ENCODE measurements around the gene HS3ST6. TPM values are rescaled to one million over a fixed set of nuclear protein-coding genes. Genes with fewer than 3 reads are reported as not detected.

The HS3ST6 gene
- total and polyA plus RNA-seq, 2 of the 13 experiments (the other 11 are each of a cell fraction or from before 2014, with no cell fraction given), result not detected

- Histone ChIP-seq H4K20me1 (ENCODE audit: insufficient read depth, low read length) (no peaks in the 10 kb centered on the region), H3K27me3 (ENCODE audit: control insufficient read depth in 1 of 2, insufficient read depth in 2 of 2, low read length in 2 of 2) (peaks cover 3 to 19% of the 10 kb centered on the region in 2 experiments; a peak in 4 of 5 replicates), H3K36me3 (replicated peaks in 1 of 2; ENCODE audit: control insufficient read depth in 1 of 2, insufficient read depth in 2 of 2, low read length in 2 of 2) (no peaks in the 10 kb centered on the region), H3K4me2 (ENCODE audit: low read depth, low read length) (no peak overlapping the region), H3K4me3 (replicated peaks in 1 of 3; ENCODE audit: insufficient read depth in 1 of 3, low read depth in 2 of 3, low read length in 3 of 3) (no peak overlapping the region), H3K4me1 (ENCODE audit: insufficient read depth, low read length) (peaks cover 33% of the 10 kb centered on the region), H3K27ac (ENCODE audit: extremely low read length, insufficient read depth, low read length) (no peak overlapping the region), H3K9me3 (ENCODE audit: low read length) (no peaks in the 10 kb centered on the region), H2AFZ (ENCODE audit: low read length) (no peak overlapping the region), H3K9ac (ENCODE audit: insufficient read depth, low read depth, low read length) (no peak overlapping the region), H3K79me2 (ENCODE audit: insufficient read depth, low read length) (no peaks in the 10 kb centered on the region)
- no peak for DNase-seq (ENCODE audit: low spot score)
- ATAC-seq, result no peak
- CTCF ChIA-PET (ENCODE audit: low intra/inter-chr PET ratio, low total read pairs), result no interaction called here
- intact Hi-C loops (cut with micrococcal nuclease; ENCODE audit: unreplicated experiment), result no loop called here
- POLR2A ChIA-PET, result interaction anchor here (3.4 to 3.6 kb wide), 2 partner anchors 9 to 15 kb away, joined by 26 to 27 read pairs; partner anchors contain the start of gene RPS2
- TF ChIP-seq ZNF720 (CRISPR knock-in tag; IDR thresholded peaks at IDR 0.05), result no peak
- no peak for TF ChIP-seq USF2 (IDR thresholded peaks at IDR 0.05; ENCODE audit: low read depth, low read length)
- TF ChIP-seq USF2 (CRISPR knock-in tag; IDR thresholded peaks at IDR 0.05; ENCODE audit: borderline replicate concordance), result no peak
- no peak for TF ChIP-seq ZNF383 (CRISPR knock-in tag; IDR thresholded peaks at IDR 0.05; ENCODE audit: borderline replicate concordance)
- no peak for TF ChIP-seq ZNF34 (CRISPR knock-in tag; IDR thresholded peaks at IDR 0.05; ENCODE audit: borderline replicate concordance)
- no peak for TF ChIP-seq ZNF512 (CRISPR knock-in tag; IDR thresholded peaks at IDR 0.05)
- no peak for TF ChIP-seq ZNF777 (CRISPR knock-in tag; IDR thresholded peaks at IDR 0.05)
- TF ChIP-seq SMARCE1 (IDR thresholded peaks at IDR 0.05; ENCODE audit: borderline replicate concordance), result no peak
- 77% methylated on average over 11 of the region's 11 CpGs for WGBS (ENCODE audit: low lambda C conversion rate)
- in situ Hi-C loops (cut with HindIII; ENCODE audit: extremely low pct_ligation_motif_present, low pct_unique_long_range_greater_than_20kb), result no loop called here
- no TSS peak for BruUV-seq (replicated peaks)
- no peak for FAIRE-seq
Observed at GRCh38 chr16:1949507-1949906, 31.3 kb upstream of the HS3ST6 start.
